Loucy (cell line): ENCODE results near the gene PALLD.

Experiments
- EZH2phosphoT487 ChIP-seq: fragments of 200-600 bp; IDR thresholded peaks from 2 replicates; pipeline ENCODE4 v1.6.1; 2018; ENCODE audit warnings: antibody characterized with exemption, mild to moderate bottlenecking, moderate library complexity, borderline replicate concordance
- TF ChIP-seq, protein P1 (sequence below): fragments of 200-600 bp; sonication (generic); conservative IDR thresholded peaks from 2 replicates; pipeline ENCODE4 v1.5.1; 2014; ENCODE audit warnings: mild to moderate bottlenecking, antibody characterized with exemption, low read length

DNA sequence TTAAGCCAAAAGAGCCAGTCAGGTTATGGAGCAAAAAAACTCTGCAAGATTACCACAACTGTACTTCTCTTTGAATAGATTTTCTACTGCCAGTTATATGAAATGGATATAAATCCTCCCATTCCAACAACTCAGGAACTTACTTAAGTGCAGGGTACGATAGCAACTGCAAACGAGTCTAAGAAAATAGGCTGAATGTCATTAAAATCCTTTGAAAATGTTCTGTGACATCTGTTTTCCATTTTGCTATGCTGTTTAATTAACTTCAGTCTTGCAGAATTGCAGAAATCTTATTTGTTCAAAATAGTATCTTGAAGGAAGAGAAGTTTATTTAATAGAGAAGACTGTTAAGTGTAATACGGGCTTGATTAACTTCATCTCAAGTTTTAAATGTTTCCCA, 243.8 kb downstream of the PALLD start:
- TF ChIP-seq, protein P1, sequence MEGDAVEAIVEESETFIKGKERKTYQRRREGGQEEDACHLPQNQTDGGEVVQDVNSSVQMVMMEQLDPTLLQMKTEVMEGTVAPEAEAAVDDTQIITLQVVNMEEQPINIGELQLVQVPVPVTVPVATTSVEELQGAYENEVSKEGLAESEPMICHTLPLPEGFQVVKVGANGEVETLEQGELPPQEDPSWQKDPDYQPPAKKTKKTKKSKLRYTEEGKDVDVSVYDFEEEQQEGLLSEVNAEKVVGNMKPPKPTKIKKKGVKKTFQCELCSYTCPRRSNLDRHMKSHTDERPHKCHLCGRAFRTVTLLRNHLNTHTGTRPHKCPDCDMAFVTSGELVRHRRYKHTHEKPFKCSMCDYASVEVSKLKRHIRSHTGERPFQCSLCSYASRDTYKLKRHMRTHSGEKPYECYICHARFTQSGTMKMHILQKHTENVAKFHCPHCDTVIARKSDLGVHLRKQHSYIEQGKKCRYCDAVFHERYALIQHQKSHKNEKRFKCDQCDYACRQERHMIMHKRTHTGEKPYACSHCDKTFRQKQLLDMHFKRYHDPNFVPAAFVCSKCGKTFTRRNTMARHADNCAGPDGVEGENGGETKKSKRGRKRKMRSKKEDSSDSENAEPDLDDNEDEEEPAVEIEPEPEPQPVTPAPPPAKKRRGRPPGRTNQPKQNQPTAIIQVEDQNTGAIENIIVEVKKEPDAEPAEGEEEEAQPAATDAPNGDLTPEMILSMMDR = no peak
- no peak for TF ChIP-seq EZH2phosphoT487
